ENCODE data around the gene TRPV4.

The TRPV4 gene

DNA sequence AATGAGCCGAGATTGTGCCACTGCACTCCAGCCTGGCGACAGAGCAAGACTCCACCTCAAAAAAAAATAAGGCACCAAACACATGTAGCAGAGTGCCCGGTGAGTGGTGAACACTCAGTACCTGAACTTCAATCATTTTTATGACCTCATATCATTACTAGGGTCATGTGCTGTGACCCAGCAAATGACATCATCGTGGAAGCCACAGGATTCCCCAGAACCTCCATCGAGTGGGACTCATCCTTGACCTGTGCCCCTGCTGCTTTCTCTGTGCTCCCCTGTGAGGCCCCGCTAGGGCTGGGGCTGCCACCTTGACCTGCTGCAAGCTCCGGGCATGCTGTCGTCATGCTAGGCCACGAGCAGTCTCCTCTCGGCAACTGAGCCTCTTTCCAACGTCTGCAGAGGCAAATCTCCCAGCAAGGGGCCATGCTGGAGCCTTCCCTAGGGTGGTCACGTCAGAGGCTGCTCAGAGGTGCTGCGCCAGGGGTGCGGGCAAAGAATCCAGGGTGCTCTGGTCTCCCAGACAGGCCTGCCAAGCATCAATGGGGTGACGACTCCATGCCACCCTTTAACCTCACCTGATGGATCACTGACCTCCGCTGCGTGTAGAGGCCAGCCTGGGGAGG is 28.6 kb upstream of the TRPV4 start (continued):
- no peak for TF ChIP-seq ZNF132 (tag by site-specific recombination; IDR thresholded peaks at IDR 0.05; ENCODE audit: borderline replicate concordance)
- TF ChIP-seq BCL11B (tag by site-specific recombination; IDR thresholded peaks at IDR 0.05; ENCODE audit: low read depth), result no peak
- TF ChIP-seq ZNF366 (tag by site-specific recombination; conservative IDR thresholded peaks at IDR 0.05), result peak; percentile 72
- no peak for TF ChIP-seq KLF7 (tag by site-specific recombination; IDR thresholded peaks at IDR 0.05; ENCODE audit: borderline replicate concordance)
- no peak for TF ChIP-seq ZNF239 (tag by site-specific recombination; IDR thresholded peaks at IDR 0.05)
- peak; percentile 75 for TF ChIP-seq IKZF3 (tag by site-specific recombination; IDR thresholded peaks at IDR 0.05)
- peak; percentile 44; the same call in 1 of the 2 replicates for TF ChIP-seq BCL11A (tag by site-specific recombination; IDR thresholded peaks at IDR 0.05; ENCODE audit: low read depth)
- TF ChIP-seq SP7 (tag by site-specific recombination; IDR thresholded peaks at IDR 0.05), result peak; percentile 87
- TF ChIP-seq ZNF585B (tag by site-specific recombination; IDR thresholded peaks at IDR 0.05), result no peak
- TF ChIP-seq MZF1 (tag by site-specific recombination; IDR thresholded peaks at IDR 0.05; ENCODE audit: borderline replicate concordance), result no peak
- peak; percentile 72 for TF ChIP-seq GLIS2 (tag by site-specific recombination; IDR thresholded peaks at IDR 0.05)
- TF ChIP-seq ZXDB (tag by site-specific recombination; IDR thresholded peaks at IDR 0.05), result peak; percentile 65
- no peak for TF ChIP-seq SETDB1 (IDR thresholded peaks at IDR 0.05; ENCODE audit: insufficient read length, low read length)
- TF ChIP-seq, protein P1, sequence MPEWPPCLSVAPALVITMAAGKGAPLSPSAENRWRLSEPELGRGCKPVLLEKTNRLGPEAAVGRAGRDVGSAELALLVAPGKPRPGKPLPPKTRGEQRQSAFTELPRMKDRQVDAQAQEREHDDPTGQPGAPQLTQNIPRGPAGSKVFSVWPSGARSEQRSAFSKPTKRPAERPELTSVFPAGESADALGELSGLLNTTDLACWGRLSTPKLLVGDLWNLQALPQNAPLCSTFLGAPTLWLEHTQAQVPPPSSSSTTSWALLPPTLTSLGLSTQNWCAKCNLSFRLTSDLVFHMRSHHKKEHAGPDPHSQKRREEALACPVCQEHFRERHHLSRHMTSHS (tag by site-specific recombination; IDR thresholded peaks at IDR 0.05), result 0 out of 2 replicates have a peak, but pooled peaks have one; percentile 46
- TF ChIP-seq SP2 (tag by site-specific recombination; IDR thresholded peaks at IDR 0.05), result no peak
- 0 out of 2 replicates have a peak, but pooled peaks have one; percentile 54 for TF ChIP-seq ZFP37 (tag by site-specific recombination; IDR thresholded peaks at IDR 0.05)
- TF ChIP-seq, protein P2, sequence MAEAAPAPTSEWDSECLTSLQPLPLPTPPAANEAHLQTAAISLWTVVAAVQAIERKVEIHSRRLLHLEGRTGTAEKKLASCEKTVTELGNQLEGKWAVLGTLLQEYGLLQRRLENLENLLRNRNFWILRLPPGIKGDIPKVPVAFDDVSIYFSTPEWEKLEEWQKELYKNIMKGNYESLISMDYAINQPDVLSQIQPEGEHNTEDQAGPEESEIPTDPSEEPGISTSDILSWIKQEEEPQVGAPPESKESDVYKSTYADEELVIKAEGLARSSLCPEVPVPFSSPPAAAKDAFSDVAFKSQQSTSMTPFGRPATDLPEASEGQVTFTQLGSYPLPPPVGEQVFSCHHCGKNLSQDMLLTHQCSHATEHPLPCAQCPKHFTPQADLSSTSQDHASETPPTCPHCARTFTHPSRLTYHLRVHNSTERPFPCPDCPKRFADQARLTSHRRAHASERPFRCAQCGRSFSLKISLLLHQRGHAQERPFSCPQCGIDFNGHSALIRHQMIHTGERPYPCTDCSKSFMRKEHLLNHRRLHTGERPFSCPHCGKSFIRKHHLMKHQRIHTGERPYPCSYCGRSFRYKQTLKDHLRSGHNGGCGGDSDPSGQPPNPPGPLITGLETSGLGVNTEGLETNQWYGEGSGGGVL (tag by site-specific recombination; IDR thresholded peaks at IDR 0.05), result 0 out of 2 replicates have a peak, but pooled peaks have one; percentile 30
- TF ChIP-seq ZNF266 (tag by site-specific recombination; IDR thresholded peaks at IDR 0.05; ENCODE audit: low read depth), result no peak
- peak; percentile 100 for TF ChIP-seq ZIC2 (tag by site-specific recombination; IDR thresholded peaks at IDR 0.05)
- peak; percentile 90 for TF ChIP-seq ZNF24 (tag by site-specific recombination; IDR thresholded peaks at IDR 0.05)
- TF ChIP-seq KLF9 (tag by site-specific recombination; IDR thresholded peaks at IDR 0.05; ENCODE audit: low read depth), result no peak
- TF ChIP-seq, protein P3, sequence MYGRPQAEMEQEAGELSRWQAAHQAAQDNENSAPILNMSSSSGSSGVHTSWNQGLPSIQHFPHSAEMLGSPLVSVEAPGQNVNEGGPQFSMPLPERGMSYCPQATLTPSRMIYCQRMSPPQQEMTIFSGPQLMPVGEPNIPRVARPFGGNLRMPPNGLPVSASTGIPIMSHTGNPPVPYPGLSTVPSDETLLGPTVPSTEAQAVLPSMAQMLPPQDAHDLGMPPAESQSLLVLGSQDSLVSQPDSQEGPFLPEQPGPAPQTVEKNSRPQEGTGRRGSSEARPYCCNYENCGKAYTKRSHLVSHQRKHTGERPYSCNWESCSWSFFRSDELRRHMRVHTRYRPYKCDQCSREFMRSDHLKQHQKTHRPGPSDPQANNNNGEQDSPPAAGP (tag by site-specific recombination; IDR thresholded peaks at IDR 0.05), result peak; percentile 78; the same call in 1 of the 2 replicates
- peak; percentile 56; the same call in 1 of the 2 replicates for TF ChIP-seq ZNF600 (tag by site-specific recombination; IDR thresholded peaks at IDR 0.05)
- TF ChIP-seq ZNF335 (tag by site-specific recombination; conservative IDR thresholded peaks at IDR 0.05), result no peak
- TF ChIP-seq ZNF660 (tag by site-specific recombination; IDR thresholded peaks at IDR 0.05), result peak; percentile 79; the same call in 1 of the 2 replicates
- TF ChIP-seq ZBTB10 (tag by site-specific recombination; IDR thresholded peaks at IDR 0.05), result no peak
- no peak for TF ChIP-seq ZNF211 (tag by site-specific recombination; IDR thresholded peaks at IDR 0.05; ENCODE audit: low read depth)
- no peak for TF ChIP-seq ZNF121 (tag by site-specific recombination; IDR thresholded peaks at IDR 0.05)
- no peak for TF ChIP-seq ZNF157 (tag by site-specific recombination; IDR thresholded peaks at IDR 0.05)
- no peak for TF ChIP-seq ZNF548 (tag by site-specific recombination; IDR thresholded peaks at IDR 0.05)
- no peak for TF ChIP-seq ZNF529 (tag by site-specific recombination; IDR thresholded peaks at IDR 0.05; ENCODE audit: insufficient replicate concordance)
- TF ChIP-seq, protein P4, sequence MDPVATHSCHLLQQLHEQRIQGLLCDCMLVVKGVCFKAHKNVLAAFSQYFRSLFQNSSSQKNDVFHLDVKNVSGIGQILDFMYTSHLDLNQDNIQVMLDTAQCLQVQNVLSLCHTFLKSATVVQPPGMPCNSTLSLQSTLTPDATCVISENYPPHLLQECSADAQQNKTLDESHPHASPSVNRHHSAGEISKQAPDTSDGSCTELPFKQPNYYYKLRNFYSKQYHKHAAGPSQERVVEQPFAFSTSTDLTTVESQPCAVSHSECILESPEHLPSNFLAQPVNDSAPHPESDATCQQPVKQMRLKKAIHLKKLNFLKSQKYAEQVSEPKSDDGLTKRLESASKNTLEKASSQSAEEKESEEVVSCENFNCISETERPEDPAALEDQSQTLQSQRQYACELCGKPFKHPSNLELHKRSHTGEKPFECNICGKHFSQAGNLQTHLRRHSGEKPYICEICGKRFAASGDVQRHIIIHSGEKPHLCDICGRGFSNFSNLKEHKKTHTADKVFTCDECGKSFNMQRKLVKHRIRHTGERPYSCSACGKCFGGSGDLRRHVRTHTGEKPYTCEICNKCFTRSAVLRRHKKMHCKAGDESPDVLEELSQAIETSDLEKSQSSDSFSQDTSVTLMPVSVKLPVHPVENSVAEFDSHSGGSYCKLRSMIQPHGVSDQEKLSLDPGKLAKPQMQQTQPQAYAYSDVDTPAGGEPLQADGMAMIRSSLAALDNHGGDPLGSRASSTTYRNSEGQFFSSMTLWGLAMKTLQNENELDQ (tag by site-specific recombination; IDR thresholded peaks at IDR 0.05; ENCODE audit: low read depth), result no peak
- TF ChIP-seq ZNF707 (tag by site-specific recombination; IDR thresholded peaks at IDR 0.05), result no peak
